Panc1 (cell line): ENCODE data around the gene CKAP5. TPM values are rescaled to one million over a fixed set of nuclear protein-coding genes. Genes with fewer than 3 reads are reported as not detected.

Source experiments
- ATAC-seq: fragments of 200-7000 bp; cut with Tn5 transposase; 2 replicates; pipeline ENCODE4 v1.9.1; 2020; ENCODE audit warnings: mild to moderate bottlenecking, moderate library complexity
- BruUV-seq: library from RNA; stranded (reverse); fragments of 400-500 nt; replicated peaks from 2 replicates; lab custom pipeline; 2021; lab: Mats Ljungman, UMichigan
- CTCF ChIA-PET: fragments of 300-600 bp; sonication (Branson Sonifier 250); formaldehyde crosslinking; loops from one replicate; lab custom pipeline; 2022; ENCODE audit warnings: antibody characterized with exemption; lab: Charles Lee
- POLR2A ChIA-PET: fragments of 300-600 bp; sonication (Branson Sonifier 250); formaldehyde crosslinking; loops from one replicate; lab custom pipeline; 2022; ENCODE audit warnings: antibody characterized with exemption; lab: Charles Lee
- DNase-seq: peaks from one replicate; pipeline ENCODE4 v3.0.0-alpha.2; 2010; ENCODE audit warnings: low read depth, low spot score
- H3K27ac ChIP-seq: 2 replicates; pipeline ENCODE4 v1.5.1; 2011; ENCODE audit warnings: mild to moderate bottlenecking, low read length, inconsistent platforms
- H3K27me3 ChIP-seq: fragments of 200-500 bp; sonication (Bioruptor generic); 2 replicates; pipeline ENCODE4 v1.6.0; 2014; ENCODE audit warnings: low read length, inconsistent platforms; ENCODE audit not compliant: control insufficient read depth, insufficient read depth
- H3K36me3 ChIP-seq: fragments of 200-500 bp; sonication (Bioruptor generic); 2 replicates; pipeline ENCODE4 v1.5.1; 2014; ENCODE audit warnings: inconsistent platforms, mild to moderate bottlenecking, low read length, moderate library complexity; ENCODE audit not compliant: control insufficient read depth, insufficient read depth
- H3K4me1 ChIP-seq: 2 replicates; pipeline ENCODE4 v1.5.1; 2011; ENCODE audit warnings: inconsistent platforms, mild to moderate bottlenecking, low read length, moderate library complexity; ENCODE audit not compliant: control insufficient read depth, insufficient read depth
- H3K4me3 ChIP-seq, 2 experiments: 2 replicates each; pipeline ENCODE4 v1.5.1; 2011 to 2012; ENCODE audit warnings: low read depth in 2 of 2, low read length in 2 of 2, mild to moderate bottlenecking in 2 of 2, inconsistent platforms in 1 of 2, moderate library complexity in 1 of 2
- H3K9me3 ChIP-seq: fragments of 200-500 bp; sonication (Bioruptor generic); 2 replicates; pipeline ENCODE4 v1.5.1; 2014; ENCODE audit warnings: low read depth, mild to moderate bottlenecking, inconsistent platforms, low read length, moderate library complexity; ENCODE audit not compliant: control insufficient read depth, insufficient read depth
- POLR2AphosphoS5 ChIP-seq: IDR thresholded peaks from 2 replicates; pipeline ENCODE4 v1.6.1; 2012; ENCODE audit warnings: mild to moderate bottlenecking, low read depth, low read length, moderate library complexity
- REST ChIP-seq, 2 experiments: IDR thresholded peaks; 2 replicates each; pipeline ENCODE4 v1.6.1; 2011 to 2012; ENCODE audit warnings: low read depth in 2 of 2, control low read depth in 1 of 2, low read length in 1 of 2, mild to moderate bottlenecking in 1 of 2, moderate library complexity in 1 of 2; ENCODE audit not compliant: insufficient read depth in 1 of 2
- SIN3A ChIP-seq: IDR thresholded peaks from 2 replicates; pipeline ENCODE4 v1.6.1; 2012; ENCODE audit warnings: low read depth, mild to moderate bottlenecking, low read length, moderate library complexity, borderline replicate concordance; ENCODE audit not compliant: insufficient read depth
- TCF7L2 ChIP-seq: IDR thresholded peaks from 2 replicates; pipeline ENCODE4 v1.6.1; 2011; ENCODE audit warnings: mild to moderate bottlenecking, low read depth, low read length, inconsistent platforms
- in situ Hi-C: cut with HindIII; loops from 2 replicates; pipeline ENCODE4 v1.10.0; 2016; ENCODE audit warnings: low sequenced_read_pairs, low pct_unique_long_range_greater_than_20kb
- intact Hi-C: fragments of 100-400 bp; cut with micrococcal nuclease; formaldehyde crosslinking; loops from one replicate; pipeline ENCODE4 v1.10.0; 2022; ENCODE audit not compliant: unreplicated experiment
- total RNA-seq: library from RNA; stranded (reverse); gene quantifications from one replicate; pipeline ENCODE4 v1.2.1, GENCODE V29; 2021; ENCODE audit not compliant: unreplicated experiment
- TF ChIP-seq, protein P1 (sequence below): fragments of 450-650 bp; IDR thresholded peaks from 2 replicates; pipeline ENCODE4 v1.5.1; 2017; ENCODE audit warnings: mild to moderate bottlenecking

CKAP5 gene
- total RNA-seq, 1 experiment from 2014 or later = 191 TPM

GRCh38 chr11:46696212-46696558 lies 149.9 kb downstream of the CKAP5 start:
- Histone ChIP-seq H3K36me3 (no peaks in the 10 kb centered on the region; the same call in 1 of the 2 replicates), H3K9me3 (no peaks in the 10 kb centered on the region), H3K4me3 (no peak overlapping the region), H3K4me1 (no peaks in the 10 kb centered on the region; the same call in 1 of the 2 replicates), H3K27ac (no peak overlapping the region), H3K27me3 (no peaks in the 10 kb centered on the region)
- in situ Hi-C loops = no loop called here
- CTCF ChIA-PET = no interaction called here
- intact Hi-C loops = no loop called here
- ATAC-seq (no peak), DNase-seq (no peak)
- TF ChIP-seq SIN3A (no peak), REST (IDR thresholded peaks at IDR 0.05; ENCODE audit: insufficient read depth in 1 of 2, low read depth in 2 of 2, low read length in 1 of 2) (no peak), POLR2AphosphoS5 (no peak), TCF7L2 (no peak)
- TF ChIP-seq, protein P1, sequence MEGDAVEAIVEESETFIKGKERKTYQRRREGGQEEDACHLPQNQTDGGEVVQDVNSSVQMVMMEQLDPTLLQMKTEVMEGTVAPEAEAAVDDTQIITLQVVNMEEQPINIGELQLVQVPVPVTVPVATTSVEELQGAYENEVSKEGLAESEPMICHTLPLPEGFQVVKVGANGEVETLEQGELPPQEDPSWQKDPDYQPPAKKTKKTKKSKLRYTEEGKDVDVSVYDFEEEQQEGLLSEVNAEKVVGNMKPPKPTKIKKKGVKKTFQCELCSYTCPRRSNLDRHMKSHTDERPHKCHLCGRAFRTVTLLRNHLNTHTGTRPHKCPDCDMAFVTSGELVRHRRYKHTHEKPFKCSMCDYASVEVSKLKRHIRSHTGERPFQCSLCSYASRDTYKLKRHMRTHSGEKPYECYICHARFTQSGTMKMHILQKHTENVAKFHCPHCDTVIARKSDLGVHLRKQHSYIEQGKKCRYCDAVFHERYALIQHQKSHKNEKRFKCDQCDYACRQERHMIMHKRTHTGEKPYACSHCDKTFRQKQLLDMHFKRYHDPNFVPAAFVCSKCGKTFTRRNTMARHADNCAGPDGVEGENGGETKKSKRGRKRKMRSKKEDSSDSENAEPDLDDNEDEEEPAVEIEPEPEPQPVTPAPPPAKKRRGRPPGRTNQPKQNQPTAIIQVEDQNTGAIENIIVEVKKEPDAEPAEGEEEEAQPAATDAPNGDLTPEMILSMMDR = no peak
- POLR2A ChIA-PET = interaction anchor here (0.5 to 0.6 kb wide), 2 partner anchors 36 to 135 kb away, joined by 3 to 10 read pairs; no protein-coding TSS in a partner anchor
- BruUV-seq = no TSS peak

- H3K4me3 ChIP-seq = no peak overlapping the region
- H3K27me3 ChIP-seq = no peaks in the 10 kb centered on the region
- H3K36me3 ChIP-seq = no peaks in the 10 kb centered on the region
- H3K4me1 ChIP-seq = no peaks in the 10 kb centered on the region; the same call in 1 of the 2 replicates
- ChIA-PET CTCF (no interaction called here), POLR2A (interaction anchor here (0.5 to 0.6 kb wide), 3 partner anchors 35 to 336 kb away, joined by 3 to 10 read pairs (median 8); no protein-coding TSS in a partner anchor)
- ATAC-seq = no peak
- no peak overlapping the region for H3K27ac ChIP-seq
- BruUV-seq = no TSS peak
- no peak for DNase-seq
- no peaks in the 10 kb centered on the region for H3K9me3 ChIP-seq
- intact Hi-C loops (no loop called here), in situ Hi-C loops (no loop called here)
- TF ChIP-seq, protein P1 = no peak
- TF ChIP-seq REST (IDR thresholded peaks at IDR 0.05; ENCODE audit: insufficient read depth in 1 of 2, low read depth in 2 of 2, low read length in 1 of 2) (no peak), SIN3A (no peak), POLR2AphosphoS5 (no peak), TCF7L2 (no peak)
Measured at GRCh38 chr11:46695345-46696211, 150.5 kb downstream of the CKAP5 start.
